Liver (tissue), 9 donors: ENCODE data around the gene TRIM8. TPM values are rescaled to one million over a fixed set of nuclear protein-coding genes. Genes with fewer than 3 reads are reported as not detected.

Source experiments
- DNase-seq: peaks from one replicate; pipeline ENCODE4 v3.0.0-alpha.2; 2017; ENCODE audit warnings: low spot score
- H3K27ac ChIP-seq, 2 donors: one replicate each; pipeline ENCODE4 v1.7.0; 2013; ENCODE audit warnings: inconsistent platforms in 2 of 2, low read length in 2 of 2, control low read depth in 1 of 2, low read depth in 1 of 2, mild to moderate bottlenecking in 1 of 2
- H3K27me3 ChIP-seq, 4 donors: one replicate each; pipeline versions ENCODE4 v1.6.1 to v1.7.0; 2013; ENCODE audit warnings: low read length in 3 of 4, inconsistent platforms in 1 of 4, mild to moderate bottlenecking in 1 of 4, moderate library complexity in 1 of 4; ENCODE audit not compliant: control insufficient read depth in 4 of 4, insufficient read depth in 4 of 4
- H3K36me3 ChIP-seq, 4 donors: one replicate each; pipeline versions ENCODE4 v1.6.1 to v1.7.0; 2013; ENCODE audit warnings: low read length in 3 of 4, mild to moderate bottlenecking in 3 of 4, low read depth in 1 of 4, moderate library complexity in 1 of 4; ENCODE audit not compliant: control insufficient read depth in 4 of 4, insufficient read depth in 3 of 4
- H3K4me1 ChIP-seq, 4 donors: one replicate each; pipeline versions ENCODE4 v1.6.1 to v1.7.0; 2013; ENCODE audit warnings: low read length in 3 of 4, mild to moderate bottlenecking in 3 of 4, moderate library complexity in 1 of 4; ENCODE audit not compliant: control insufficient read depth in 4 of 4, insufficient read depth in 4 of 4
- H3K4me3 ChIP-seq, 3 donors: one replicate each; pipeline versions ENCODE4 v1.6.1 to v1.7.0; 2013; ENCODE audit warnings: low read length in 3 of 3, control low read depth in 1 of 3, low read depth in 1 of 3, mild to moderate bottlenecking in 1 of 3
- H3K9ac ChIP-seq, 2 donors: one replicate each; pipeline ENCODE4 v1.7.0; 2013; ENCODE audit warnings: low read length in 2 of 2, mild to moderate bottlenecking in 2 of 2, moderate library complexity in 2 of 2, control low read depth in 1 of 2, low read depth in 1 of 2
- H3K9me3 ChIP-seq, 4 donors: one replicate each; pipeline versions ENCODE4 v1.6.1 to v1.7.0; 2013; ENCODE audit warnings: low read length in 3 of 4; ENCODE audit not compliant: control insufficient read depth in 4 of 4
- CTCF ChIP-seq: fragments of 150-350 bp; IDR thresholded peaks from 2 replicates; pipeline ENCODE4 v1.5.1; 2017; ENCODE audit warnings: improper control_type of control experiment, low read depth, low read length; ENCODE audit not compliant: missing input control
- EGR1 ChIP-seq, 2 donors: IDR thresholded peaks; 2 replicates each; pipeline ENCODE4 v1.6.1; 2016 to 2018; ENCODE audit warnings: antibody characterized with exemption in 2 of 2, low read depth in 2 of 2
- FOXA1 ChIP-seq: IDR thresholded peaks from 2 replicates; pipeline ENCODE4 v1.6.1; 2016; ENCODE audit warnings: antibody characterized with exemption
- FOXA2 ChIP-seq: IDR thresholded peaks from 2 replicates; pipeline ENCODE4 v1.6.1; 2016; ENCODE audit warnings: antibody characterized with exemption
- HNF4A ChIP-seq, 2 donors: conservative IDR thresholded peaks; 2 replicates each; pipeline ENCODE4 v1.6.1; 2016; ENCODE audit warnings: antibody characterized with exemption in 2 of 2, mild to moderate bottlenecking in 2 of 2
- HNF4G ChIP-seq: IDR thresholded peaks from 2 replicates; pipeline ENCODE4 v1.6.1; 2016; ENCODE audit warnings: antibody characterized with exemption
- NR2F2 ChIP-seq: IDR thresholded peaks from 2 replicates; pipeline ENCODE4 v1.6.1; 2016; ENCODE audit warnings: antibody characterized with exemption
- RAD21 ChIP-seq, 2 donors: IDR thresholded peaks; 2 replicates each; pipeline ENCODE4 v1.6.1; 2016; ENCODE audit warnings: antibody characterized with exemption in 2 of 2, mild to moderate bottlenecking in 2 of 2
- RXRA ChIP-seq, 2 donors: IDR thresholded peaks; 2 replicates each; pipeline ENCODE4 v1.6.1; 2017 to 2018; ENCODE audit warnings: antibody characterized with exemption in 2 of 2, mild to moderate bottlenecking in 1 of 2
- SP1 ChIP-seq: IDR thresholded peaks from 2 replicates; pipeline ENCODE4 v1.6.1; 2018; ENCODE audit warnings: antibody characterized with exemption, mild to moderate bottlenecking
- TAF1 ChIP-seq: conservative IDR thresholded peaks from 2 replicates; pipeline ENCODE4 v1.6.1; 2016; ENCODE audit warnings: antibody characterized with exemption, mild to moderate bottlenecking
- ZBTB33 ChIP-seq: IDR thresholded peaks from 2 replicates; pipeline ENCODE4 v1.6.1; 2016; ENCODE audit warnings: antibody characterized with exemption
- WGBS: extraction: QIAGEN DNeasy Blood & Tissue Kit; methylation state at CpG from one replicate; pipeline ENCODE4 v1.1.7; 2013; 5-methylcytosine and 5-hydroxymethylcytosine counted together
- polyA plus RNA-seq, 2 donors: library from polyadenylated mRNA; stranded (reverse) in 1 of 2; unstranded in 1 of 2; fragments of 200-250 nt in 1 of 2; fragments of >200 nt in 1 of 2; fragmentation: Nextera tagmentation in 1 of 2; extraction: Ambion mirVana in 1 of 2; gene quantifications; one replicate each; pipeline versions ENCODE4 v1.2.1 to v1.2.3, GENCODE V29; 2013 to 2015
- total RNA-seq, 2 donors: library from RNA; depleted of rRNA; stranded (reverse); fragments of >200 nt; gene quantifications; one replicate each; pipeline ENCODE4 v1.2.3, GENCODE V29; 2014
- TF ChIP-seq, protein P1 (sequence below): IDR thresholded peaks from 2 replicates; pipeline ENCODE4 v1.6.1; 2016; ENCODE audit warnings: antibody characterized with exemption, mild to moderate bottlenecking
- TF ChIP-seq, protein P2 (sequence below): IDR thresholded peaks from 2 replicates; pipeline ENCODE4 v1.6.1; 2016; ENCODE audit warnings: antibody characterized with exemption
- donor health status: healthy.
- donor health status: healthy.
- donor health status: healthy.
- donor health status: healthy.
- donor health status: healthy.

Gene TRIM8
- total and polyA plus RNA-seq, 4 donors, result 15.8 to 45.3 (median 30.6) TPM

GRCh38 chr10:102633848-102634247, 10.4 kb upstream of the TRIM8 start (continued):
- TF ChIP-seq CTCF, result no peak
- no peak for TF ChIP-seq FOXA1
- TF ChIP-seq SP1, result no peak

DNA sequence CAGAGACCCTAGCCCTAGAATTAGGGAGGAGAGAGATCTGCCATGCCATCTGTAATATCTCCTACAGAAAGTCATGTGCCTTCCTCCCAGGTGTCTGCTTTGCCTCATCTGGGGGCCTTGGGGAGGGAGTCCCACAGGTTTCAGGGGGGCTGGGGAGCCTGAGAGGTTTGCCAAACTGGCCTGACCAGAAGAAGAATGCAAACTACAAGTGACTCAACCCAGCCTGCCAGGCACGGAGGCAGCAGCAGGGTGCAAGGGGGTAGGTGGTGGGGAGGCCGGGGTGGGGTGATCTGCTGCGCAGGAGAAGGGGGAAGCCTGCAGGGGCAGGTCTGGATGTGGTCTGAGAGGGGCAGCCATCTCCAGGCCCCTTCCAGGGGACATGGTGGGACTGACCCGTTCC, 9.6 kb upstream of the TRIM8 start:
- Histone ChIP-seq H3K27ac (no peak overlapping the region), H3K4me3 (no peak overlapping the region), H3K36me3 (peaks cover 0 to 9% (median 0%) of the 10 kb centered on the region in 4 donors), H3K9me3 (no peaks in the 10 kb centered on the region), H3K27me3 (no peaks in the 10 kb centered on the region), H3K4me1 (peaks cover 0 to 12% (median 6%) of the 10 kb centered on the region in 4 donors), H3K9ac (no peak overlapping the region)
- TF ChIP-seq HNF4A (conservative IDR thresholded peaks at IDR 0.05) (no peak), FOXA2 (no peak), ZBTB33 (no peak), RXRA (IDR thresholded peaks at IDR 0.05) (no peak), NR2F2 (no peak), SP1 (no peak), EGR1 (IDR thresholded peaks at IDR 0.05; ENCODE audit: low read depth in 2 of 2) (no peak), TAF1 (no peak), CTCF (no peak), HNF4G (no peak), RAD21 (IDR thresholded peaks at IDR 0.05) (no peak)
- TF ChIP-seq, protein P1, sequence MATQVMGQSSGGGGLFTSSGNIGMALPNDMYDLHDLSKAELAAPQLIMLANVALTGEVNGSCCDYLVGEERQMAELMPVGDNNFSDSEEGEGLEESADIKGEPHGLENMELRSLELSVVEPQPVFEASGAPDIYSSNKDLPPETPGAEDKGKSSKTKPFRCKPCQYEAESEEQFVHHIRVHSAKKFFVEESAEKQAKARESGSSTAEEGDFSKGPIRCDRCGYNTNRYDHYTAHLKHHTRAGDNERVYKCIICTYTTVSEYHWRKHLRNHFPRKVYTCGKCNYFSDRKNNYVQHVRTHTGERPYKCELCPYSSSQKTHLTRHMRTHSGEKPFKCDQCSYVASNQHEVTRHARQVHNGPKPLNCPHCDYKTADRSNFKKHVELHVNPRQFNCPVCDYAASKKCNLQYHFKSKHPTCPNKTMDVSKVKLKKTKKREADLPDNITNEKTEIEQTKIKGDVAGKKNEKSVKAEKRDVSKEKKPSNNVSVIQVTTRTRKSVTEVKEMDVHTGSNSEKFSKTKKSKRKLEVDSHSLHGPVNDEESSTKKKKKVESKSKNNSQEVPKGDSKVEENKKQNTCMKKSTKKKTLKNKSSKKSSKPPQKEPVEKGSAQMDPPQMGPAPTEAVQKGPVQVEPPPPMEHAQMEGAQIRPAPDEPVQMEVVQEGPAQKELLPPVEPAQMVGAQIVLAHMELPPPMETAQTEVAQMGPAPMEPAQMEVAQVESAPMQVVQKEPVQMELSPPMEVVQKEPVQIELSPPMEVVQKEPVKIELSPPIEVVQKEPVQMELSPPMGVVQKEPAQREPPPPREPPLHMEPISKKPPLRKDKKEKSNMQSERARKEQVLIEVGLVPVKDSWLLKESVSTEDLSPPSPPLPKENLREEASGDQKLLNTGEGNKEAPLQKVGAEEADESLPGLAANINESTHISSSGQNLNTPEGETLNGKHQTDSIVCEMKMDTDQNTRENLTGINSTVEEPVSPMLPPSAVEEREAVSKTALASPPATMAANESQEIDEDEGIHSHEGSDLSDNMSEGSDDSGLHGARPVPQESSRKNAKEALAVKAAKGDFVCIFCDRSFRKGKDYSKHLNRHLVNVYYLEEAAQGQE, result no peak
- TF ChIP-seq, protein P2, sequence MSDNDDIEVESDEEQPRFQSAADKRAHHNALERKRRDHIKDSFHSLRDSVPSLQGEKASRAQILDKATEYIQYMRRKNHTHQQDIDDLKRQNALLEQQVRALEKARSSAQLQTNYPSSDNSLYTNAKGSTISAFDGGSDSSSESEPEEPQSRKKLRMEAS, result no peak
- no peak for DNase-seq
- 77% methylated on average over 4 of the region's 4 CpGs for WGBS
